Activated CD8-positive, alpha-beta T cell treated with anti-CD3 and anti-CD28 coated beads for 36 hours (primary cell): Measurements from ENCODE around the gene DEFB114. TPM values are rescaled to one million over a fixed set of nuclear protein-coding genes. Genes with fewer than 3 reads are reported as not detected.

Source experiments
- ATAC-seq: fragments of 200-7000 bp; cut with Tn5 transposase; one replicate; pipeline ENCODE4 v1.10.0; 2021; ENCODE audit warnings: mild to moderate bottlenecking, moderate library complexity
- CTCF ChIA-PET: fragments of 350-600 bp; sonication (Branson Sonifier 250); formaldehyde crosslinking; loops from one replicate; lab custom pipeline; 2021; ENCODE audit warnings: antibody characterized with exemption; lab: Charles Lee
- POLR2A ChIA-PET: fragments of 350-600 bp; sonication (Branson Sonifier 250); formaldehyde crosslinking; loops from one replicate; lab custom pipeline; 2021; ENCODE audit warnings: antibody characterized with exemption; lab: Charles Lee
- DNase-seq: peaks from one replicate; pipeline ENCODE4 v3.0.0-alpha.2; 2020
- H3K27ac Mint-ChIP-seq: one replicate; pipeline ENCODE4 v1.8.0; 2021; ENCODE audit warnings: mild to moderate bottlenecking, mixed read lengths
- H3K27me3 Mint-ChIP-seq: one replicate; pipeline ENCODE4 v1.8.0; 2021; ENCODE audit warnings: mixed read lengths
- H3K36me3 Mint-ChIP-seq: one replicate; pipeline ENCODE4 v1.8.0; 2021; ENCODE audit warnings: low read depth, mixed read lengths
- H3K4me1 Mint-ChIP-seq: one replicate; pipeline ENCODE4 v1.8.0; 2021; ENCODE audit warnings: low read depth, mixed read lengths
- H3K4me3 Mint-ChIP-seq: one replicate; pipeline ENCODE4 v1.8.0; 2021; ENCODE audit warnings: mild to moderate bottlenecking, moderate library complexity, mixed read lengths
- H3K9me3 Mint-ChIP-seq: one replicate; pipeline ENCODE4 v1.8.0; 2021; ENCODE audit warnings: mixed read lengths
- intact Hi-C: fragments of 100-400 bp; cut with micrococcal nuclease; formaldehyde crosslinking; loops from one replicate; pipeline ENCODE4 v1.10.0; 2022
- total RNA-seq, 2 experiments: library from RNA; stranded (reverse); gene quantifications; one replicate each; pipeline ENCODE4 v1.2.3, GENCODE V29; 2021
- TF ChIP-seq, protein P1 (sequence below): fragments of 200-600 bp; IDR thresholded peaks from one replicate; pipeline ENCODE4 v1.8.0; 2022; ENCODE audit warnings: antibody characterized with exemption, mild to moderate bottlenecking

The DEFB114 gene
- total RNA-seq, 2 experiments from 2014 or later, result not detected

DNA sequence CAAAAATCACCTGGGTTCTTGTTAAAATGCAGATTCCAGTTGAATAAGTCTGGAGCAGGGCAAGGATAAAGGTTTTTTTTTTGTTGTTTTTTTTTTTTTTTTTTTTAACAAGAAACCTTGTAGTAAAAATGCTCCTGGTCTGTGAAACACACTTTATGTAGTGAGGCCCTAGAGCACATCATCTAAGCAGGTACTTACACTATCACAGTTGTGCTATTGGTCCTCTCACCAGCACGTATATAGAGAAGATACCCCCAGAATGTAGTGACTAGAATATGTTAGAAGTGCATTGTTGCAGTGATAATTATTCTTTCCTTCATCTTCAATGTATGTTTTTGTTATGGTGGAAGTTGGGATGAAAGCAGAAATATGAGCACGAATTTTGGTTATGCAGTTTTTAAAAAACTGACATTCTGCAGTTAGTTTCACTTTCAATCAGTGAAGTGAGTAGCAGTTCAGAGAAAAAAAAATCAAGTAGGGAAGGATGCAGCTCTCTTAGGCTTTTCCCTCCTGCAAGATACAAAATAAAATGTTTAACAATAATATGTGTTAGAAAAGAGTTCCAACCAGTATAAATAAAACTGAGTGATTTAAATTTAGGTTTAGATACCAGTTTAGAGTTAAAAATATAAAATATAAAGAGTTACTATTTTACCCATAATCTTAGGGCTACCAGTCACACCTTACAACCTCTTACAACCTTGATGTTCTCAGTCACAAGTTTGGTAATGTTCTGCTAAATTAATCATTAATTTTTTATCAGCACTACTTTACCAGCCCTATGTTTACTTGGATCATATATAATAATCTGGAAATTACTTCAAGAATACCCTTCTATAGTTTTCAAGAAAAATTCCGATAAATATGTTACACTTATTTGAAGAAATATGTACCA, 14.6 kb upstream of the DEFB114 start:
- Mint-ChIP-seq H3K36me3 (no peaks in the 10 kb centered on the region), H3K27me3 (no peaks in the 10 kb centered on the region), H3K27ac (no peak overlapping the region), H3K4me3 (no peak overlapping the region), H3K4me1 (no peaks in the 10 kb centered on the region), H3K9me3 (peaks cover 5% of the 10 kb centered on the region)
- intact Hi-C loops, result no loop called here
- ChIA-PET POLR2A (no interaction called here), CTCF (no interaction called here)
- ATAC-seq (no peak), DNase-seq (no peak)
- TF ChIP-seq, protein P1, sequence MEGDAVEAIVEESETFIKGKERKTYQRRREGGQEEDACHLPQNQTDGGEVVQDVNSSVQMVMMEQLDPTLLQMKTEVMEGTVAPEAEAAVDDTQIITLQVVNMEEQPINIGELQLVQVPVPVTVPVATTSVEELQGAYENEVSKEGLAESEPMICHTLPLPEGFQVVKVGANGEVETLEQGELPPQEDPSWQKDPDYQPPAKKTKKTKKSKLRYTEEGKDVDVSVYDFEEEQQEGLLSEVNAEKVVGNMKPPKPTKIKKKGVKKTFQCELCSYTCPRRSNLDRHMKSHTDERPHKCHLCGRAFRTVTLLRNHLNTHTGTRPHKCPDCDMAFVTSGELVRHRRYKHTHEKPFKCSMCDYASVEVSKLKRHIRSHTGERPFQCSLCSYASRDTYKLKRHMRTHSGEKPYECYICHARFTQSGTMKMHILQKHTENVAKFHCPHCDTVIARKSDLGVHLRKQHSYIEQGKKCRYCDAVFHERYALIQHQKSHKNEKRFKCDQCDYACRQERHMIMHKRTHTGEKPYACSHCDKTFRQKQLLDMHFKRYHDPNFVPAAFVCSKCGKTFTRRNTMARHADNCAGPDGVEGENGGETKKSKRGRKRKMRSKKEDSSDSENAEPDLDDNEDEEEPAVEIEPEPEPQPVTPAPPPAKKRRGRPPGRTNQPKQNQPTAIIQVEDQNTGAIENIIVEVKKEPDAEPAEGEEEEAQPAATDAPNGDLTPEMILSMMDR, result no peak

DNA sequence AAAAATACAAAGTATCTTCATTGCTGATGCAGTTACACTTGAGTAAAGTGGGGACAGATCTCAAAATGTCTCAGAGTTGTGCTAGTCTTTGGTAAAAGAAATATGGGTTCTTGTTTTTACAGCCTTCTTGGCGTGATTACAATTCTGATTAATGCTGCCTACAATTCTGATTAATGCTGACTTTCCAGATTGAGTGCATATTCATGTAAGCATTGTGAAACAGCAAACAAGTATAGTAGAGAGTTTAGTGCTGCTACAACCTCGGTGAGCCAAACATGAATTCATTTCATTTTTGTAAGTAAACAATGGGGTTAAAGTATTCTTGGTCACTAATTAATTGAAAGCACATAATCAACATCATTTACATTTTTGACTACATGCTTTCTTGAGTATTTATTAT, 5.6 kb upstream of the DEFB114 start, which contains the start of gene DEFB113:
Gene DEFB113, minus strand, starts transcription at position 21 of the 400 bp plus-strand sequence. Its CDS starts 0 bp downstream, at position 21.
- Mint-ChIP-seq H3K27ac (no peak within 1 kb of the TSS), H3K4me3 (no peak within 1 kb of the TSS), H3K4me1 (no peaks in the 10 kb centered on the region), H3K9me3 (no peaks in the 10 kb centered on the region), H3K27me3 (no peaks in the 10 kb centered on the region), H3K36me3 (no peaks in the 10 kb centered on the region)
- ATAC-seq, result no peak
- no peak for DNase-seq
- POLR2A ChIA-PET, result no interaction called here
- CTCF ChIA-PET, result no interaction called here
- intact Hi-C loops, result no loop called here
- TF ChIP-seq, protein P1, result no peak

DNA sequence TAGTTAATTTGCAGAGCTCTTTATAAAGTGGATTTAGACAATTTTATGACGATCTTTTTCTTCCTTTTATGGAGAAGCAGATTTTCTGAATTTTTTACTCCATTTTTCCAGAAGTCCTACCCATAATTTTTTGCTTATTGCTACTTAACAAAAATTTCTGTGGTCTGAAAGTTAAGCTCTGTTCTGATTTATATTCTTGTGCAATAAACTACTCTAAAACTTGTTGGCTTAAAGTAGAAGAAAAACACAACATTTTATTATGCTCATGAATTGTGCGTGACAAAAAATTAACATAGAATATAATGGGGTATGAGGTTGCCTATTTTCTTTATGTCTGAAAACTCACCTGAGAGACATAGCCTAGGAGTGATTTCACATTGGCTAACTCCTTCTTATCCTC, 2.9 kb upstream of the DEFB114 start:
- TF ChIP-seq, protein P1, result no peak
- ChIA-PET CTCF (no interaction called here), POLR2A (no interaction called here)
- H3K27ac Mint-ChIP-seq, result no peak overlapping the region
- DNase-seq (no peak), ATAC-seq (no peak)
- intact Hi-C loops, result no loop called here
- H3K27me3 Mint-ChIP-seq, result no peaks in the 10 kb centered on the region
- H3K9me3 Mint-ChIP-seq, result no peaks in the 10 kb centered on the region
- no peak overlapping the region for H3K4me3 Mint-ChIP-seq
- no peaks in the 10 kb centered on the region for H3K4me1 Mint-ChIP-seq
- no peaks in the 10 kb centered on the region for H3K36me3 Mint-ChIP-seq

DNA sequence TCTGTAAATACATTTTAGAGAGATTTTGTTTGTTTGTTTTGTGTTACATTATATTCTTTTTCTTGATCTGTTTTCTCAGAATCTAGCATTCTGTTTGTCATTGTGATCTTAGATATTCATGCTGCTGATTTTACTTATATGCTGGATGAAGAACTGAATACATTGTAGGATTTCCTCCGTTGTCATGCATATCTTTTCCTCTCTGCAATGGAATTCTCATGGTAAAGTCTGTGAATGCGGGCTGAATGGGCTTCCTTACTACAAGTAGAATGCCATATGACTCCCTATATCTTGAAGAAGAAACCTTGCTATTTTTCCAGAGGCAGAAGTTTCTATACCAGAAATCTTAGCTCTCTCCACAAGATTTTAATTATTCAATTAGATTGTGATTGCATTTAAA, 2.4 kb upstream of the DEFB114 start:
- DNase-seq (no peak), ATAC-seq (no peak)
- H3K4me3 Mint-ChIP-seq, result no peak overlapping the region
- ChIA-PET CTCF (no interaction called here), POLR2A (no interaction called here)
- H3K27me3 Mint-ChIP-seq, result no peaks in the 10 kb centered on the region
- H3K9me3 Mint-ChIP-seq, result no peaks in the 10 kb centered on the region
- intact Hi-C loops, result no loop called here
- no peaks in the 10 kb centered on the region for H3K4me1 Mint-ChIP-seq
- TF ChIP-seq, protein P1, result no peak
- H3K36me3 Mint-ChIP-seq, result no peaks in the 10 kb centered on the region
- no peak overlapping the region for H3K27ac Mint-ChIP-seq

DNA sequence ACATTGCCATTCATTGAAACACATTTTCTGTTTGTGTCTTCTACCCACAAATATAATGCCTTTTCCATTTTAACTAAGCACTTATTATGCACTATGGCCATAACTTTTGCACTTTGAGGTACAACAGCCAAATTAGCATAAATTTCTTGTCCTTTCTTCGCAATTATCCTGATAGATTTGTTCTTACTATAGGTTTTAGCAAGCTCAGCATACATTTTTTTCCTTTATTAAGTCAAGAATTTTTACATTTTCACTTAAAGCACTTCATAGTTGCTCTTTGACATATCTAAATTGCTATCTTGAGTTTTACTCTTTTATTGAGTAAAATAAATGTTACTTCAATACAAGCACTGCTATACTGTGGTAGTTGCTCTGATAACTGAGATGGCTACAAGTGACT, 5.8 kb downstream of the DEFB114 start:
- ChIA-PET POLR2A (no interaction called here), CTCF (no interaction called here)
- H3K4me1 Mint-ChIP-seq, result no peaks in the 10 kb centered on the region
- TF ChIP-seq, protein P1, result no peak
- intact Hi-C loops, result no loop called here
- no peak for DNase-seq
- no peaks in the 10 kb centered on the region for H3K36me3 Mint-ChIP-seq
- H3K27ac Mint-ChIP-seq, result no peak overlapping the region
- no peak overlapping the region for H3K4me3 Mint-ChIP-seq
- no peak for ATAC-seq
- H3K9me3 Mint-ChIP-seq, result peaks cover 11% of the 10 kb centered on the region
- no peaks in the 10 kb centered on the region for H3K27me3 Mint-ChIP-seq
